ENCODE data around the gene CC2D1B. TPM values are rescaled to one million over a fixed set of nuclear protein-coding genes. Genes with fewer than 3 reads are reported as not detected.

CC2D1B gene
- total and polyA plus RNA-seq, 4 donors, result 7.6 to 36.0 (median 25.1) TPM

GRCh38 chr1:52334906-52335528, 31.0 kb downstream of the CC2D1B start:
- Histone ChIP-seq H3K4me1 (ENCODE audit: control insufficient read depth in 1 of 2, insufficient read depth in 2 of 2, low read length in 2 of 2) (no peaks in the 10 kb centered on the region), H3K4me3 (ENCODE audit: low read length in 2 of 2) (no peak overlapping the region), H3K27ac (ENCODE audit: low read depth in 1 of 2, low read length in 2 of 2) (no peak overlapping the region), H3K36me3 (ENCODE audit: control insufficient read depth in 1 of 2, insufficient read depth in 2 of 2, low read length in 1 of 2) (peaks cover 4% of the 10 kb centered on the region in 2 donors), H3K9me3 (ENCODE audit: control insufficient read depth, low read length) (no peaks in the 10 kb centered on the region), H3K27me3 (ENCODE audit: control insufficient read depth in 1 of 2, insufficient read depth in 2 of 2, low read length in 1 of 2) (no peaks in the 10 kb centered on the region)
- 93 to 94% methylated on average over 3 of the region's 3 CpGs for WGBS, 2 donors
- intact Hi-C loops (cut with DNase I), result no loop called here
- ATAC-seq (ENCODE audit: low FRiP score) (no peak), DNase-seq (no peak)

GRCh38 chr1:52332411-52332810, 33.6 kb downstream of the CC2D1B start:
- H3K27ac ChIP-seq (ENCODE audit: low read depth in 1 of 2, low read length in 2 of 2), result no peak overlapping the region
- WGBS, 2 donors, result 94 to 97% methylated on average over 1 of the region's 1 CpG
- ATAC-seq (ENCODE audit: low FRiP score), result no peak

GRCh38 chr1:52328615-52329014, 37.4 kb downstream of the CC2D1B start:
- no peak overlapping the region for H3K27ac ChIP-seq (ENCODE audit: low read depth in 1 of 2, low read length in 2 of 2)
- DNase-seq (no peak), ATAC-seq (ENCODE audit: low FRiP score) (no peak)
- 94 to 96% methylated on average over 1 of the region's 1 CpG for WGBS, 2 donors
- no peaks in the 10 kb centered on the region for H3K27me3 ChIP-seq (ENCODE audit: control insufficient read depth in 1 of 2, insufficient read depth in 2 of 2, low read length in 1 of 2)
- no peak overlapping the region for H3K4me3 ChIP-seq (ENCODE audit: low read length in 2 of 2)
- no peaks in the 10 kb centered on the region for H3K9me3 ChIP-seq (ENCODE audit: control insufficient read depth, low read length)
- intact Hi-C loops (cut with DNase I), result no loop called here
- H3K36me3 ChIP-seq (ENCODE audit: control insufficient read depth in 1 of 2, insufficient read depth in 2 of 2, low read length in 1 of 2), result peaks cover 0 to 4% of the 10 kb centered on the region in 2 donors
- H3K4me1 ChIP-seq (ENCODE audit: control insufficient read depth in 1 of 2, insufficient read depth in 2 of 2, low read length in 2 of 2), result no peaks in the 10 kb centered on the region

More at GRCh38 chr1:52332411-52332810, 33.6 kb downstream of the CC2D1B start:
- Histone ChIP-seq H3K36me3 (ENCODE audit: control insufficient read depth in 1 of 2, insufficient read depth in 2 of 2, low read length in 1 of 2) (peaks cover 2 to 4% of the 10 kb centered on the region in 2 donors), H3K27me3 (ENCODE audit: control insufficient read depth in 1 of 2, insufficient read depth in 2 of 2, low read length in 1 of 2) (no peaks in the 10 kb centered on the region), H3K4me3 (ENCODE audit: low read length in 2 of 2) (no peak overlapping the region), H3K9me3 (ENCODE audit: control insufficient read depth, low read length) (no peaks in the 10 kb centered on the region), H3K4me1 (ENCODE audit: control insufficient read depth in 1 of 2, insufficient read depth in 2 of 2, low read length in 2 of 2) (no peaks in the 10 kb centered on the region)
- DNase-seq, result no peak
- intact Hi-C loops (cut with DNase I), result no loop called here

GRCh38 chr1:52325786-52326185, 40.2 kb downstream of the CC2D1B start:
- ATAC-seq (ENCODE audit: low FRiP score) (no peak), DNase-seq (no peak)
- Histone ChIP-seq H3K9me3 (ENCODE audit: control insufficient read depth, low read length) (no peaks in the 10 kb centered on the region), H3K36me3 (ENCODE audit: control insufficient read depth in 1 of 2, insufficient read depth in 2 of 2, low read length in 1 of 2) (no peaks in the 10 kb centered on the region), H3K4me1 (ENCODE audit: control insufficient read depth in 1 of 2, insufficient read depth in 2 of 2, low read length in 2 of 2) (no peaks in the 10 kb centered on the region), H3K27me3 (ENCODE audit: control insufficient read depth in 1 of 2, insufficient read depth in 2 of 2, low read length in 1 of 2) (no peaks in the 10 kb centered on the region), H3K27ac (ENCODE audit: low read depth in 1 of 2, low read length in 2 of 2) (no peak overlapping the region), H3K4me3 (ENCODE audit: low read length in 2 of 2) (no peak overlapping the region)
- intact Hi-C loops (cut with DNase I), result no loop called here
- 57 to 80% methylated on average over 5 of the region's 5 CpGs for WGBS, 2 donors

- intact Hi-C loops (cut with DNase I), result no loop called here
- Histone ChIP-seq H3K4me3 (ENCODE audit: low read length in 2 of 2) (no peak overlapping the region), H3K27me3 (ENCODE audit: control insufficient read depth in 1 of 2, insufficient read depth in 2 of 2, low read length in 1 of 2) (no peaks in the 10 kb centered on the region), H3K4me1 (ENCODE audit: control insufficient read depth in 1 of 2, insufficient read depth in 2 of 2, low read length in 2 of 2) (no peaks in the 10 kb centered on the region), H3K36me3 (ENCODE audit: control insufficient read depth in 1 of 2, insufficient read depth in 2 of 2, low read length in 1 of 2) (no peaks in the 10 kb centered on the region), H3K27ac (ENCODE audit: low read depth in 1 of 2, low read length in 2 of 2) (no peak overlapping the region), H3K9me3 (ENCODE audit: control insufficient read depth, low read length) (no peaks in the 10 kb centered on the region)
- WGBS, 2 donors, result 92 to 96% methylated on average over 8 of the region's 8 CpGs
- ATAC-seq (ENCODE audit: low FRiP score), result no peak
- DNase-seq, result no peak
Measured at GRCh38 chr1:52323731-52324130, 42.3 kb downstream of the CC2D1B start.

- H3K4me1 ChIP-seq (ENCODE audit: control insufficient read depth in 1 of 2, insufficient read depth in 2 of 2, low read length in 2 of 2), result no peaks in the 10 kb centered on the region
- H3K4me3 ChIP-seq (ENCODE audit: low read length in 2 of 2), result no peak overlapping the region
- H3K9me3 ChIP-seq (ENCODE audit: control insufficient read depth, low read length), result no peaks in the 10 kb centered on the region
- no peak overlapping the region for H3K27ac ChIP-seq (ENCODE audit: low read depth in 1 of 2, low read length in 2 of 2)
- 81 to 90% methylated on average over 2 of the region's 2 CpGs for WGBS, 2 donors
- no peak for ATAC-seq (ENCODE audit: low FRiP score)
- no peaks in the 10 kb centered on the region for H3K27me3 ChIP-seq (ENCODE audit: control insufficient read depth in 1 of 2, insufficient read depth in 2 of 2, low read length in 1 of 2)
- no peak for DNase-seq
- H3K36me3 ChIP-seq (ENCODE audit: control insufficient read depth in 1 of 2, insufficient read depth in 2 of 2, low read length in 1 of 2), result no peaks in the 10 kb centered on the region
- intact Hi-C loops (cut with DNase I), result no loop called here
Measured at GRCh38 chr1:52321061-52321460, 44.9 kb downstream of the CC2D1B start.

- no peak for DNase-seq
- Histone ChIP-seq H3K36me3 (ENCODE audit: control insufficient read depth in 1 of 2, insufficient read depth in 2 of 2, low read length in 1 of 2) (peaks cover 0 to 4% of the 10 kb centered on the region in 2 donors), H3K4me3 (ENCODE audit: low read length in 2 of 2) (no peak overlapping the region)
Measured at GRCh38 chr1:52306227-52307006, 59.6 kb downstream of the CC2D1B start.

GRCh38 chr1:52305417-52306226, 60.4 kb downstream of the CC2D1B start:
- Histone ChIP-seq H3K4me1 (ENCODE audit: control insufficient read depth in 1 of 2, insufficient read depth in 2 of 2, low read length in 2 of 2) (no peaks in the 10 kb centered on the region), H3K27me3 (ENCODE audit: control insufficient read depth in 1 of 2, insufficient read depth in 2 of 2, low read length in 1 of 2) (no peaks in the 10 kb centered on the region), H3K9me3 (ENCODE audit: control insufficient read depth, low read length) (no peaks in the 10 kb centered on the region), H3K4me3 (ENCODE audit: low read length in 2 of 2) (no peak overlapping the region), H3K27ac (ENCODE audit: low read depth in 1 of 2, low read length in 2 of 2) (no peak overlapping the region), H3K36me3 (ENCODE audit: control insufficient read depth in 1 of 2, insufficient read depth in 2 of 2, low read length in 1 of 2) (peaks cover 0 to 4% of the 10 kb centered on the region in 2 donors)
- intact Hi-C loops (cut with DNase I), result no loop called here
- ATAC-seq (ENCODE audit: low FRiP score) (no peak), DNase-seq (no peak)
- WGBS, 2 donors, result 85 to 89% methylated on average over 13 of the region's 13 CpGs

More at GRCh38 chr1:52306227-52307006, 59.6 kb downstream of the CC2D1B start:
- Histone ChIP-seq H3K27ac (ENCODE audit: low read depth in 1 of 2, low read length in 2 of 2) (no peak overlapping the region), H3K9me3 (ENCODE audit: control insufficient read depth, low read length) (no peaks in the 10 kb centered on the region), H3K4me1 (ENCODE audit: control insufficient read depth in 1 of 2, insufficient read depth in 2 of 2, low read length in 2 of 2) (no peaks in the 10 kb centered on the region), H3K27me3 (ENCODE audit: control insufficient read depth in 1 of 2, insufficient read depth in 2 of 2, low read length in 1 of 2) (no peaks in the 10 kb centered on the region)
- WGBS, 2 donors, result 86 to 93% methylated on average over 11 of the region's 11 CpGs
- intact Hi-C loops (cut with DNase I), result no loop called here
- ATAC-seq (ENCODE audit: low FRiP score), result no peak
